ENCODE results near the gene CEP72. TPM values are rescaled to one million over a fixed set of nuclear protein-coding genes. Genes with fewer than 3 reads are reported as not detected.

CEP72 gene
- total RNA-seq, 1 donor: 3.3 TPM

DNA sequence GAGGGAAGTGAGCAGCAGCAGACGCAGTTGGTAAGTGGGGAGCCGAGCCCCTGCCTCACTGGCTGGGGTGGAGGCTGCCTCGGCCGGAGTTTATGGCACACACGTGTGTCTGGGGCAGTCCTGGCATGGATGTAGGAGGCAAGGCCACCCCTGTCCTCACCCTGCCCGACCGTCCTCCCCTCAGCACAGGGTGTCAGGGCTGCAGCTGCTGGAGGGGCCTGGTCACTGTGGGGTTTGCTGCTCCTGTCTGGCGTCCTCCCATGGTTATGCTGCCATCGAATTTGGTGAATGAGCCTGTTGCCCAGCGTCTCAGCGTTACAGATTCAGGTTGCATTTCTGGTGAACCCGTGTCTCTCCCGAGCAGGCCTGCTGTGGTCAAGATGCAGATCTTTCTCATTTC, 32.4 kb downstream of the CEP72 start:
- TF ChIP-seq, protein P1, sequence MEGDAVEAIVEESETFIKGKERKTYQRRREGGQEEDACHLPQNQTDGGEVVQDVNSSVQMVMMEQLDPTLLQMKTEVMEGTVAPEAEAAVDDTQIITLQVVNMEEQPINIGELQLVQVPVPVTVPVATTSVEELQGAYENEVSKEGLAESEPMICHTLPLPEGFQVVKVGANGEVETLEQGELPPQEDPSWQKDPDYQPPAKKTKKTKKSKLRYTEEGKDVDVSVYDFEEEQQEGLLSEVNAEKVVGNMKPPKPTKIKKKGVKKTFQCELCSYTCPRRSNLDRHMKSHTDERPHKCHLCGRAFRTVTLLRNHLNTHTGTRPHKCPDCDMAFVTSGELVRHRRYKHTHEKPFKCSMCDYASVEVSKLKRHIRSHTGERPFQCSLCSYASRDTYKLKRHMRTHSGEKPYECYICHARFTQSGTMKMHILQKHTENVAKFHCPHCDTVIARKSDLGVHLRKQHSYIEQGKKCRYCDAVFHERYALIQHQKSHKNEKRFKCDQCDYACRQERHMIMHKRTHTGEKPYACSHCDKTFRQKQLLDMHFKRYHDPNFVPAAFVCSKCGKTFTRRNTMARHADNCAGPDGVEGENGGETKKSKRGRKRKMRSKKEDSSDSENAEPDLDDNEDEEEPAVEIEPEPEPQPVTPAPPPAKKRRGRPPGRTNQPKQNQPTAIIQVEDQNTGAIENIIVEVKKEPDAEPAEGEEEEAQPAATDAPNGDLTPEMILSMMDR (IDR thresholded peaks at IDR 0.05; ENCODE audit: extremely low read depth, low read depth, low read length): no peak
- Histone ChIP-seq H3K4me1 (ENCODE audit: insufficient read depth, low read length) (no peaks in the 10 kb centered on the region), H3K27me3 (ENCODE audit: insufficient read depth, low read length) (no peaks in the 10 kb centered on the region), H3K79me2 (ENCODE audit: insufficient read depth, low read length) (no peaks in the 10 kb centered on the region), H3K9me3 (ENCODE audit: low read depth, low read length) (no peaks in the 10 kb centered on the region), H3K27ac (ENCODE audit: low read depth, low read length) (no peak overlapping the region), H3K4me2 (ENCODE audit: insufficient read depth, low read length) (no peak overlapping the region), H3K36me3 (ENCODE audit: insufficient read depth, low read length) (peaks cover 6% of the 10 kb centered on the region), H4K20me1 (ENCODE audit: insufficient read depth, low read length) (no peaks in the 10 kb centered on the region), H2AFZ (ENCODE audit: low read length) (no peak overlapping the region), H3K4me3 (ENCODE audit: insufficient read depth, low read length) (no peak overlapping the region)
- no peak for DNase-seq (ENCODE audit: insufficient read length, low spot score, missing footprints)

DNA sequence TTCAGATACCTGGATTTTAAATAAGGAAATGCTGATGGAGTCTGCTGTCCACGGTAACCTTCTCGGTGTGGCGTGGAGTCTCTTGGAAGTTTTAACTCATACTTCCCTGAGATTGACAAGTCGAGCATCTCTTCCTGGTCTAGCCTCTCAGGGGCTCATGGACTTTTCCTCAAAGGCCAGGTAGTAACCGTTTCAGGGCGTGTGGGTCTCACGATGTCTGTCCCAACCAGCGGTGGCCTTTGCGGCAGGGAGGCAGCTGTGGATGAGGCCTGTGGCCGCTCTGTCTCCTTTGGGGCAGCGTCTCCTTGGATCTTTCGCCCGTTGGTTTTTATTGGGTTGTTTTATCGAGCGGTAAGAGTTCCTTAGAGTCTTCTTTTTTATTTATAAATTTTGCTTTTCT, 32.8 kb downstream of the CEP72 start:
- DNase-seq (ENCODE audit: insufficient read length, low spot score, missing footprints): no peak
- no peaks in the 10 kb centered on the region for H4K20me1 ChIP-seq (ENCODE audit: insufficient read depth, low read length)
- TF ChIP-seq, protein P1 (IDR thresholded peaks at IDR 0.05; ENCODE audit: extremely low read depth, low read depth, low read length): no peak

DNA sequence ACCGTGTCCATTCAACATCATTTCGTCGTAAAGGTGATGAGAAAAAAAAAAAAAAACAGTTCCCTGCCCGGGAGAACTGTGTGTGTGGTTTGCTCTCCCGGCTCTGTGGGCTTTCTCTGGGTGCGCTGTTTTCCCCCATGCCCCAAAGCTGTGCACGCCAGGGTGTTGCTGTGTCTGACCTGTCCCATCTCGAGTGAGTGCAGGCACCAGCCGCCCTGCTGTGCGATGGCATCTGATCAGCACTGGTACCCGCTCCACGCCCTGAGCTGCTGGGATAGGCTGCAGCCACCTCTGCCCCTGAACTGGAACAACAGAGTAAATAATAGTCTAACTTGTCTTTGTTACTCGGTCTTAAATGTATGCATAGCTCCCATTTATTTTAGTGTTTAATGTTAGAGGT, 33.3 kb downstream of the CEP72 start:
- Histone ChIP-seq H3K27me3 (ENCODE audit: insufficient read depth, low read length) (no peaks in the 10 kb centered on the region), H3K4me3 (ENCODE audit: insufficient read depth, low read length) (no peak overlapping the region), H4K20me1 (ENCODE audit: insufficient read depth, low read length) (no peaks in the 10 kb centered on the region), H3K4me2 (ENCODE audit: insufficient read depth, low read length) (no peak overlapping the region), H3K27ac (ENCODE audit: low read depth, low read length) (no peak overlapping the region), H2AFZ (ENCODE audit: low read length) (no peak overlapping the region), H3K9me3 (ENCODE audit: low read depth, low read length) (no peaks in the 10 kb centered on the region), H3K36me3 (ENCODE audit: insufficient read depth, low read length) (peaks cover 6% of the 10 kb centered on the region), H3K4me1 (ENCODE audit: insufficient read depth, low read length) (no peaks in the 10 kb centered on the region), H3K79me2 (ENCODE audit: insufficient read depth, low read length) (no peaks in the 10 kb centered on the region)
- TF ChIP-seq, protein P1 (IDR thresholded peaks at IDR 0.05; ENCODE audit: extremely low read depth, low read depth, low read length): no peak
- no peak for DNase-seq (ENCODE audit: insufficient read length, low spot score, missing footprints)

More for the DNA sequence above, 32.8 kb downstream of the CEP72 start:
- no peak overlapping the region for H2AFZ ChIP-seq (ENCODE audit: low read length)
- peaks cover 6% of the 10 kb centered on the region for H3K36me3 ChIP-seq (ENCODE audit: insufficient read depth, low read length)
- H3K4me2 ChIP-seq (ENCODE audit: insufficient read depth, low read length): no peak overlapping the region
- H3K79me2 ChIP-seq (ENCODE audit: insufficient read depth, low read length): no peaks in the 10 kb centered on the region
- no peaks in the 10 kb centered on the region for H3K9me3 ChIP-seq (ENCODE audit: low read depth, low read length)
- H3K4me3 ChIP-seq (ENCODE audit: insufficient read depth, low read length): no peak overlapping the region
- H3K27me3 ChIP-seq (ENCODE audit: insufficient read depth, low read length): no peaks in the 10 kb centered on the region
- H3K27ac ChIP-seq (ENCODE audit: low read depth, low read length): no peak overlapping the region
- H3K4me1 ChIP-seq (ENCODE audit: insufficient read depth, low read length): no peaks in the 10 kb centered on the region

DNA sequence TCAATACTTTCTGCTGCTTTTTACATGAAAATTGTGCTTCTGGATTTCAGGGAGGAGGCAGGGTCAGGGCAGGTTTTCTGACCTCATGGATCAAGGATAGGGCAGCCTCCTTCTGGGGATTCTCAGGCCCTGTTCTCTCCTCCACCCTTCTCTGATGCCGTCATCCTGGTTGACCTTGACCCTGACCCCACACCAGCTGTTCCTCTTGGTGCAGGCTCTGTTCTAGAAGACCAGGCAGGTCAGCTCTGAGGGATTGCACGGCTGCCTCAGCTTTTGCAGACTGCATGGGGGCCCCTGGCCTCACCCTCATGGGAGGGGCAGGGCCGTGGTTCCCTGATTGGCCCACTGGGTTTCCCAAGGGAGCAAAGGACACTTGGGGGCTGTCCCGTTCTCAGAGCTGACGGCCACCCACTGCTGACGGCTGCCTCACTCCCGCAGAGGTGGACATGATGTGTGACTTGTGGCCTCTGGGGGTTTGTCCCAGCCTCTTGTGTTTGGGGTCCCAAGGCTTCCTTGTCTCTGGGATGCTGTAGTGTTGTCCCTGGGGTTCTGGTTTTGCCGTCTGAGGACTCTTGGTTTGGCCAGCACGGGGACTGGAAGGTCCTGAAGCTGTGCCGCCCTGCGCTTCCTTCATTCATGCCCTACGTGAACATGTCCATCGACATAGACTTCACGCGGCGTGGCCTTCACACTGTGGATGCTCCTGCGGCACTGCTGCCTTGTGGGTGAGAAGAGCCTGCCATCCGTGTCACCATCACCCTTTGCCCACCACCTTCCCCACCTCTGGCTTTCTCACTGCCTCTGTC, 34.5 kb downstream of the CEP72 start:
- no peak for DNase-seq (ENCODE audit: insufficient read length, low spot score, missing footprints)
- Histone ChIP-seq H3K4me1 (ENCODE audit: insufficient read depth, low read length) (no peaks in the 10 kb centered on the region), H3K36me3 (ENCODE audit: insufficient read depth, low read length) (peaks cover 2% of the 10 kb centered on the region), H3K27me3 (ENCODE audit: insufficient read depth, low read length) (no peaks in the 10 kb centered on the region), H3K9me3 (ENCODE audit: low read depth, low read length) (no peaks in the 10 kb centered on the region), H2AFZ (ENCODE audit: low read length) (no peak overlapping the region), H3K79me2 (ENCODE audit: insufficient read depth, low read length) (no peaks in the 10 kb centered on the region), H4K20me1 (ENCODE audit: insufficient read depth, low read length) (no peaks in the 10 kb centered on the region), H3K4me3 (ENCODE audit: insufficient read depth, low read length) (no peak overlapping the region), H3K4me2 (ENCODE audit: insufficient read depth, low read length) (no peak overlapping the region), H3K27ac (ENCODE audit: low read depth, low read length) (no peak overlapping the region)
- TF ChIP-seq, protein P1 (IDR thresholded peaks at IDR 0.05; ENCODE audit: extremely low read depth, low read depth, low read length): no peak

Measured in osteoblast (primary cell).